NOMO-1 treated with dmso at 0.1 percent for 144 hours (cell line): ENCODE measurements around the gene CDC42EP4.
"Not testable (repeated sequence)": the region's sequence is repeated elsewhere in the genome, so short reads cannot be mapped to it uniquely, and the experiment has no call there.

Experiments used
- DNase-seq: peaks from one replicate; lab custom pipeline; 2025; ENCODE audit not compliant: unreplicated experiment; lab: John Stamatoyannopoulos, UW

The CDC42EP4 gene

DNA sequence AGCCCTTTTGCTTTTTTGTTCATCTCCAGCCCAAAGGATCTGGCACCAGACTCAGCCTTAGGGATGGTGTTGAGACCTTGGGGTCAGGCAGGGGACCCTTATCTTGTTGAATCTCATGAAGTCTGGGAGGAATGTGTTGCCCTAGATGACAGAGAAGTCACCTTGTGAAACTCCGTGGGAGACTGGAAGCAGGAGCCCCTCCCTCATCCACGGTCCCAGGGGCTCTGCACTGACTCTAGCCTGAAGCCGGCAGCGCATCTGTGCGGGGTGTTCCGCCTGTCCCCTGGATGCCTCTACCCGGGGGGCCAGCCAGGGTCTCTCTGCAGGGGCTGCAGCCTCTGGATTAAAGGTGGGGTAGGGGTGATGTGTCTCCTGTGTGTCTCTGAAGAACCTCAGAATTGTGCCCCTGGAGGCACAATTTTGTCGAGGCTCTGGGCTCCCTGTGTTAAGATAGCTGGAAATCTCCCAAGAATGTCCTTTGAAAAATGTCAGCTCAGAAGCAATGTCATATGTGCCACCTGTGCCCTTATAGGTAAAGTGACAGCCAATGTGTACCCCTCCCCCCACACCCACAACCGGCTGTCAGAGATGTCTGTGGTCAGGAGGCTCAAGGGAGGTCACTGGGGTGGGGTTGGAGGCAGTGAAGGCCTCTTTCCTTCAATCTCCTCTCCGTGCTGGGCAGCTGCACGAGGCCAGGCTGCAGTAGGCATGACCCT lies 32.1 kb upstream of the CDC42EP4 start:
- no peak for DNase-seq

- DNase-seq = no peak
These were observed 31.4 kb upstream of the CDC42EP4 start for GRCh38 chr17:73343168-73343634.

GRCh38 chr17:73342541-73343167 lies 30.9 kb upstream of the CDC42EP4 start:
- DNase-seq = no peak

GRCh38 chr17:73342050-73342522 lies 30.3 kb upstream of the CDC42EP4 start:
- no peak for DNase-seq

DNA sequence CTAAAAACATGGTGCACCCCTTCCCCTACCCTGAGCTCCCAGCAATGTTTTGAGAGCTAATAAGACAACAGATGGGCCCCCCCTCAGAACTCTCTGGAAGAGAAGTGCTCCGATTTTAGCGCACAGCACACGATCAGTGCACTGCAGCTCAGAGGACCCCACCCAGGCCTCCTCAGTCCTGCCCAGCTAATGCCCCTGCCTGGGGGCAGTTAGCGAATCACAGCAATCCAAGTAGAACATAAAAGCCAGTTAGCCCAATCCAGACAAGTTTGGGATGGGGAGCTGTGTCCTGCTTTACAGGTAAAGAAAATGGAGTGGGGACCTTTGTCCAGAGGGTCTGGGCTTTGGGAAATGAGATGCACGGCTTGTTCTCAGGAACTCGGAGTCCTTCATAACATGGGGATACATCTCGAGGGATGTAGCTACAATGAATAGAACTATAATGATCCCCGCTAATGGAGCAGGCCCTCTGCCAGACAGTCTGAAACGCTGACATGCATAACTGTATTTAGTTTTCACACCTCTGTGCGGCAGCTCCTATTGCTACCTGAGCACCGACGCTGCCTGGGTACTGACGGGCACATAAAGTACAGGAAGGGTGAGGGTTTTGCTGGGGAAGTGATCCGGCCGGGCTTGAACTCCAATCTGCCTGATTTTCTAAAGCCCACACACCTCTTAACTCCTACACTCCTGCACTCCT lies 29.7 kb upstream of the CDC42EP4 start:
- DNase-seq = no peak

DNA sequence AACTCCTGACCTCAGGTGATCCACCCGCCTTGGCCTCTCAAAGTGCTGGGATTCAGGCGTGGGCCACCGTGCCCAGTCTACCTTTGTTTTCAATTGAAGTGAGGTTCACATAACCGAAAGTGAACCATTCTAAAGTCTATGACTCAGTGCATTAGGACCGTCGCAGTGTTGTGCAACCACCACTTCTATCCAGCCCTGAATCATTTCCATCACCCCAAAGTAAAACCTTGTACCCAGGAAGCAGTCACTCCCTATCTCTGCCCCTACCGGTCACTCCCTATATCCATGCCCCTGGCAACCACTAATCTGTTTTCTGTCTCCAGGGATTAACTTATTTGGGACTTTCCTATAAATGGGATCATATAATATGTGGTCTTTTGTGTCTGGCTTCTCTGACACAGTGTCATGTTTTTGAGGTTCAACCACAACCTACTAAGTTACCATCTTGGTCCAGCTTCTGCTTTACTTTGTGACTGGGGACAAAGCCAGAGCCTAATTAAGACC lies 28.3 kb upstream of the CDC42EP4 start:
- DNase-seq = peak; percentile 83

GRCh38 chr17:73338566-73339197 lies 26.9 kb upstream of the CDC42EP4 start:
- DNase-seq = no peak

- DNase-seq = no peak
These were observed 26.3 kb upstream of the CDC42EP4 start for GRCh38 chr17:73338050-73338521.

GRCh38 chr17:73337330-73337710 lies 25.5 kb upstream of the CDC42EP4 start:
- no peak for DNase-seq

DNA sequence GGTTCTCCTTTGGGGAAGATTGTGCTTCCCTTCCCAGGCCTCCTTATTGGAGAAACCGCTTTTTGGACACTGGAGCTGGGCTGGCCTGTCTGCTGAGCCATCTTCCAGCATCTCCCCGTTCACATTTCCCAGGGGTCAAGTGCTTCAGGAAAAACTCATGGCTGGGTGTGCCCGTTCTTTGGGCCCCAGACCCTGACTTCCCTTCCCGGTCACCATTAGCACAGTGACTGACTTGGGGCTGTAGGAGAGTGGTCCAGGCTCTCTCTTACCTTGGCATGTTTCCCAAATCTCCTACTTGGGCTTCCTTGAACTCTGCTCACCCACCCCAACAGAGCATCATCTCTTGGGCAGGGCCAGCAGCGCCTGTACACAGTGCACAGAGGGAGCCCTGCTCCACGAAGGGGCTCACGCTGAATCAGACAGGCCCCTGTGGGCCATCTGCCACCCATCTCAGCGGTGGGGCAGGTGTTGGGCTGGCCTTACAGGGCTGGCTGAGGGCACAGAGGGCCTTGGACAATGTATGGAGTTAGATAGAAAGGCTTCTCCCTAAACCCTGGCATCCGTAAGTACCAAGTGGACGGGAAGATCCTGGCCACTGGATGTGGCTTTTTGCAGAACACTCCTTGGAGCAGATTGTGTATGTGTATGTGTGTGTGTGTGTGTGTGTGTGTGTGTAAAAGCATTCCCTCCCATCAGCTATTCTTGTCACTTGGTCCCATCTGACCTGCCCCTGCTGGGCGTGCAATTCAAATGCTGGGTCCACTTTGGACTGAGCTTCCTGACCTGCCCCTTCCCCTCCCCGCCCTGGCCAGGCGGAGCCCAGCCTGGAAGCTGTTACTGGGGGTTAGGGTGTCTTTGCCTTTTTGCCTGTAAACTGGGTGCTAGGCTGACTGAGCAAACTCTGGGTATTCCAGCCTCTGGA lies 24.9 kb upstream of the CDC42EP4 start:
- no peak for DNase-seq

GRCh38 chr17:73335591-73336407 lies 24.0 kb upstream of the CDC42EP4 start:
- DNase-seq = no peak

GRCh38 chr17:73334771-73335513 lies 23.1 kb upstream of the CDC42EP4 start:
- DNase-seq = no peak

DNA sequence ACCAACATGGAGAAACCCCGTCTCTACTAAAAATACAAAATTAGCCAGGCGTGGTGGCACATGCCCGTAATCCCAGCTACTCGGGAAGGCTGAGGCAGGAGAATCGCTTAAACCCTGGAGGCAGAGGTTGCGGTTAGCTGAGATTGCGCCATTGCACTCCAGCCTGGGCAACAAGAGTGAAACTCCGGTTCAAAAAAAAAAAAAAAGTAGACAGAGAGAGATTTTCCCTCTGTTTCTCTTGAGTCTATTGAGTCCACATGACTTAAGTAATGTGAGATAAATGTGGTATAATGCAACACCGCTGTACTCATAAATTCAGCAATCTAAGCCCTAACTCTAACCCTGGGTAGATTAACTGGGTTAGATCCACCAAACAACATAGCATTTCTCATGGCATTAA lies 21.6 kb upstream of the CDC42EP4 start:
- not testable (repeated sequence) for DNase-seq

- DNase-seq = no peak
These were observed 19.3 kb upstream of the CDC42EP4 start for GRCh38 chr17:73331060-73331459.

GRCh38 chr17:73327676-73328075 lies 15.9 kb upstream of the CDC42EP4 start:
- DNase-seq = no peak

DNA sequence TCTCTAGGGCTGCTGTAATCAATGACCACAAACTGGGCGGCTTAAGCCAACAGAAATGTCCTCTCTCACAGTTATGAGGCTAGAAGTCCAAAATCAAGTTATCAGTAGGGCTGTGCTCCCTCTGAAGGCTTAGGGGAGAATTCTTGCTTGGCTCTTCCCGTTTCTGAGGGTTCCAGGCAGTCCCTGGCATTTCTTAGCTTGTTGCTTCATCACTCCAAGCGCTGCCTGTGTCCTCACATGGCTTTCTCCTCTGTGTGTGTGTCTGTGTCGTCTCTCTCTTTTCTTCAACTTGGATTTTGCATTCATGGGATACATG lies 13.7 kb upstream of the CDC42EP4 start:
- no peak for DNase-seq

GRCh38 chr17:73324711-73325526 lies 13.1 kb upstream of the CDC42EP4 start:
- DNase-seq = no peak

- no peak for DNase-seq
These were observed 12.3 kb upstream of the CDC42EP4 start for GRCh38 chr17:73324160-73324475.
